Measurements from ENCODE around the gene MAP3K19.
A peak's percentile ranks its signal among the peaks of the same experiment; 100 is the strongest.
"Not testable (repeated sequence)": the region's sequence is repeated elsewhere in the genome, so short reads cannot be mapped to it uniquely, and the experiment has no call there.

The MAP3K19 gene

DNA sequence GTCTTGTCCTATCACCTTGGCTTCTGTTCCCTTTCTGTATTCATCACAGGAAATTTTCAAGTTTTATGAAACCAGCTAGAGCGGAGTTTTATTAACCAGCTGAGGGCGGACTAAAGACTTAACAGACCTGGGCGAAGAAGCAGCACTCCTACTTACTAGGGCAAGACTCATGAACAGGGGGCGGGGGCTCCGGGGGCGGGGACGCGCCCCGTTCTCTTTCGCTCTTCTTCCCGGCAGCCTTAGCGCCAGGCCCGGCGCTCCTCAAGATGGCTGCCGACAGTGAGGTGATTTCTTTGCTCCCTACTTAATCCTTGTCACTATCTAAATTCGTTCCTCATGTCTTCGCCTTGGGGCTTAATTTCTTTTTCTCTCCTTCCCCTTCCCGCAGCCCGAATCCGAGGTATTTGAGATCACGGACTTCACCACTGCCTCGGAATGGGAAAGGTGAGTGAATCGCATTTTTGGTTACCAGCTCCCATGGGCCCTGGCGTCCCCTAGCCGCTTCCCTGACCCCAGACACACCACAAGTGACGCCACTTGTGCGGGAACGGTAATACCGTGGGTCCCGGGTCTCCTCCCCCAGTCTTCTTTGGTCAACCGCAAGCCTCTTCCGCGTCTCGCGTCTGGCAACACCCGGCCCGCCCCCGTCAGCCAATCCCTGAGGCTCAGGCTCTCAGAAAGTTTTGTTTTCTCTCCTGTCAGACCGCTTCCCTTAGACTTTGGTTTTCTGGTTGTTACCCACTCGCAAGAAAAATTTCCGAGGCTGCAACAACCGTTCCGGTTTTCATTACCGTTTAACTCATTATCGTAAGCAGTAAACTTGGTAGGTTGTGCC lies 5.0 kb upstream of the MAP3K19 start, which contains the start of gene RAB3GAP1:
Gene RAB3GAP1, plus strand, starts transcription at position 251 of the 835 bp plus-strand sequence. Its CDS starts 16 bp downstream, at position 267.
- TF ChIP-seq ZFX (IDR thresholded peaks at IDR 0.05; ENCODE audit: borderline replicate concordance) (no peak), CTCF (IDR thresholded peaks at IDR 0.05) (no peak)
- H3K27ac ChIP-seq: peak within 1 kb of the TSS; percentile 75

- H3K27ac ChIP-seq: no peak overlapping the region
- TF ChIP-seq CTCF (IDR thresholded peaks at IDR 0.05) (no peak), ZFX (IDR thresholded peaks at IDR 0.05; ENCODE audit: borderline replicate concordance) (no peak)
Measured at GRCh38 chr2:135050684-135051083, 3.4 kb upstream of the MAP3K19 start.

DNA sequence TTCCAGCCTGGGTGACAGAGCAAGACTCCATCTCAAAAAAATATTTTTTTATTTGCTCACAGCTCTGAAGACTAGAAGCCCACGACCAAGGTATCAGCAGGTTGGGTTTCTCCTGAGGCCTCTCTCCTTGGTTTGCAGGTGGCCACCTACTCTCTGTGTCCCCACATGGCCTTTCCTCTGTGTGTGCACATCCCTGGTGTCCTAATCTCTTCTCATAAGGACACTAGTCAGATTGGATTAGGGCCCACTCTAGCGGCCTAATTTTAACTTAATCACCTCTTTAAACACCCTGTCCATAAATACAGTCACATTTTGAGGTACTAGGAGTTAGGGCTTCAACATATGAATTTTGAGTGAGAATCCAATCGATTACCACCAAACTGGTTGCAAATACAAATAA lies 2.9 kb upstream of the MAP3K19 start:
- no peak for TF ChIP-seq CTCF (IDR thresholded peaks at IDR 0.05)
- no peak for TF ChIP-seq ZFX (IDR thresholded peaks at IDR 0.05; ENCODE audit: borderline replicate concordance)
- H3K27ac ChIP-seq: no peak overlapping the region

GRCh38 chr2:135048122-135048521 lies 875 bp upstream of the MAP3K19 start:
- TF ChIP-seq CTCF (IDR thresholded peaks at IDR 0.05) (no peak), ZFX (IDR thresholded peaks at IDR 0.05; ENCODE audit: borderline replicate concordance) (no peak)
- no peak overlapping the region for H3K27ac ChIP-seq

GRCh38 chr2:135043345-135043744 lies 3.9 kb downstream of the MAP3K19 start:
- TF ChIP-seq CTCF (IDR thresholded peaks at IDR 0.05) (peak; percentile 57), ZFX (IDR thresholded peaks at IDR 0.05; ENCODE audit: borderline replicate concordance) (no peak)
- no peak overlapping the region for H3K27ac ChIP-seq

DNA sequence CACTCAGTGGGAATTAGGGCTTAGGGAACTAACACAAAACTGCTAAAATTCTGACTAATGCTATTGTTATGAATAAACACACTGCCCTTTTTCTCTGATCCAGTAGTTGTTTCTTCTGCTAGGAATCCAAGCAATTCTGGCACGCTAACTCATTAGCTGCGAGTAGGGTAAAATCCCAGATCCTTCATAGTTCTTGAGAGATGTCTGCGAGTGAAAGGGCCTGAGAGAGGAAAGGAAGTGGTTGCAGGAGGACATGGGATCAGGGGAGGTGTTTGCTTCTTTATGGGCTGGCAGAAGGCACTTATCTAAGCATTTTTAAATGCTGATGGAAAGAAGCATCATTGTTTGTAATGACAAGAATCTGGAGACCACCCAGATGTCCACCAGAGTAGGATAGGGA lies 9.4 kb downstream of the MAP3K19 start:
- TF ChIP-seq ZFX (IDR thresholded peaks at IDR 0.05; ENCODE audit: borderline replicate concordance) (no peak), CTCF (IDR thresholded peaks at IDR 0.05) (no peak)
- H3K27ac ChIP-seq: no peak overlapping the region

- not testable (repeated sequence) for H3K27ac ChIP-seq
Measured at GRCh38 chr2:135033216-135033615, 14.0 kb downstream of the MAP3K19 start.

All from 22Rv1 (cell line).